ENCODE data around the gene UBC. TPM values are rescaled to one million over a fixed set of nuclear protein-coding genes. Genes with fewer than 3 reads are reported as not detected.

Gene UBC
- polyA plus RNA-seq, 4 donors = 940 to 1,364 (median 1,043) TPM

DNA sequence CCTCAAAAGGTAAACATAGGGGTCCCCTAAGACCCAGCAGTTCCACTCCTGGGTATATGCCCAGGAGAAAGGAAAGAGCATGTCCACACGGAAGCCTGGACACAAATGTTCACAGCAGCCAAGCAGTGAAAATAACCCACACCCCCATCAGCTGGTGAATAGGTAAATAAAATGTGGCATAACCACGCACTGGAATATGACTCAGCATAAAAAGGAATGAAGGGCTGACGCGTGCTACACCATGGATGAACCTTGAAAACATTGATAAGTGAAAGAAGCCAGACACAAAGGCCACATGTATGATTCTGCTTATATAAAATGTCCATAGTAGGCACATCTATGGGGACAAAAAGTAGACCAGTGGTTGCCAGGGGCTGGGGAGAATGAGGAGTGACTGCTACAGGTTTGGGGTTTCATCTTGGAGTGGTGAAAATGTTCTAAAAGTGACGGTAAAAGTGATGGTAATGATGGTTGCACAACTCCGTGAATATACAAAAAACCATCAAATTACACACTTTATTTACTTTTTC is 47.0 kb downstream of the UBC start:
- DNase-seq (ENCODE audit: low read depth in 4 of 4, low spot score in 3 of 4) = no peak

DNA sequence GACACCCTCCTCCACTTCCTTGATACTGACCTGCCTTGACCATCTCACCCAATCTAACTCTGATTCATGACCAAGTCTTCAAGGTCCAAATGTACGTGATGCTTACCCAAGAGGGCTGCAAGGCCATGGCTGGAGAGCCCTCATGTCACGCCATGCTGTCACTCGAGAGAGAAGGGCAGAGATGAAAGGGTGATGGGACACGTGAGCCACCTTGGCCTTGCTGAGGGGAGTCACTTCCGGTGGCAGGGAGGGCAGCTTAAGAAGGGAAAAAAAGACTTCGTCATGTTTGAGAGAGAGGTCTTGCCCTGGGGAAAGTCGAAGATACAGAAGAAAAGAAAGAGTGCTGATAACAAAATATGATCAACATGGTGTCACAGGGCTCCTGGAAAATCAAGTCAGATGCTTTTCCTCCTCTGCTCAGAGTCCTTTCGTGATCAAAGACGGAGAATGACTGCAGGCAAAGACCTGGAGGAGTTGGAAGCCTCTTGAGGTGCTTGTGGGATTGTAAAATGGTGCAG is 47.5 kb downstream of the UBC start:
- DNase-seq (ENCODE audit: low read depth in 4 of 4, low spot score in 3 of 4) = no peak

DNA sequence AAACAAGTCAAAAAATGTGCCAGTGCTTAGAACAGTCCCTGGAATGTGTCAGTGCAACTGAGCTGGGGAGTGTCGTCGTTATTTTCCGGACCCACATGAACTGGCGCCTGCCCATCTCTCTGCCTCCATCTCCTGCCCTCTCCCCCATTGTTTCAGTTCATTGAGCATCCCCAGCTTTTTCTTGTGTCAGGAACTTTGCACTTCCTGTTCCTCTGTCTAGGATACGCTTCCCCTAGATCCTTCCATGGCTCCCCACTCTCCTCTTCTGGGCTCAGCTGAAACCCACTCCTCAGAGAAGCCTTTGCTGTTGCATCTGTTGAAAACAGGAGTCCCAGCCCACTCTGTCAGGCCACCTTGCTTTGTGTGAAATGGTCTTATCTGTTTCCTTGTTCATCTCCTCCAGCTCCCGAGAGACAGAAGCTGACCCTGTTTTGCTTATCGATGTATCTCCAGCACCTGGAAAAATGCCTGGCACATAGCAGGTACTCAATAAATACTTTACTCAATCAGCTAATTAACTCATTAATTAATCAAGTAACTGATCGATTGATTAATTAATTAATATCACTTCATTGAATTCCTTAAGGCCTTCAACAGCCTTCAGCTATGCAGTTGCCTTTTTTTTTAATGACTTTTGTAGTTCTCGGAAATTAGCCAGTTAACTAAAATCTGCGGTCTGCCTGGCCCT is 48.1 kb downstream of the UBC start:
- no peak for DNase-seq (ENCODE audit: low read depth in 4 of 4, low spot score in 3 of 4)

DNA sequence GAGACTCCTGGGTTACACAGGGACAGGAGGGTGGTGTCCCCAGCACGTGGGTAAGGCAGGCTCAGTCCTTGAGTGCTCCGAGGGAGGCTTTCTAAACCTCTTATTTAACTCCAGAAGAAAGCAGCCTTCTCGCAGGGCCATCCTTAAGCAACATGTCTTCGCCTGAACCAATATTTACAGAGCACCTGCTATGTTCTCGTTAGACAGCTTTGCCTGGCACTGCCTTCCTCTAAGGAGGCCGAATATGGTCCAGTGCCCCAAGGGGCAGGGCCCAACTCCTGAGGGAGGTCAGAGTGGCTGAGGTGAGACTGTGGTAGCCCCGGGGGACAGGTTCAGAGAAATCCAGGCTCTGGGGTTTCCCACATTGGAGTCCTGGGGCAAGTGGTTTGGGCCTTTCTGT is 48.7 kb downstream of the UBC start:
- DNase-seq (ENCODE audit: low read depth in 4 of 4, low spot score in 3 of 4) = no peak

DNA sequence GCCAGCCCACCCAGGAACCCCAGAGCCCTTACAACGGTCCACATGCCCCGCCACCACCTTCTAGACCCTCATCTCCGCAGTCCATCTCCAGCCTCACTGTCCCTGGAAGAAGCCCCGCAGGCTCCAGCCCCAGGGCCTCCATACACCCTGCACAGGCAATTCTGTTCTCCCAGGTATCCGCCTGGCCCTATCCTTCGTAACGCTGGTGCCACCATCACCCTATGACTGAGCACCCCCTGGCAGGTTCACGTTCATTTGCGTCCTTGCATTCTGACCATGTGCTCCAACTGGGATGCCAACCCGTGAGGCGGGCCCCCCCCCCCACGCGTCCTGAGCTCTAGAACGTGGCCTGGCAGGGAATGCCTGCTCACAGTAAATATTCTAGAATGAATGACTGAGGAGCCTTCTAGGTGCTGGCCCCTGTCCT is 50.1 kb downstream of the UBC start:
- no peak for DNase-seq (ENCODE audit: low read depth in 4 of 4, low spot score in 3 of 4)

DNA sequence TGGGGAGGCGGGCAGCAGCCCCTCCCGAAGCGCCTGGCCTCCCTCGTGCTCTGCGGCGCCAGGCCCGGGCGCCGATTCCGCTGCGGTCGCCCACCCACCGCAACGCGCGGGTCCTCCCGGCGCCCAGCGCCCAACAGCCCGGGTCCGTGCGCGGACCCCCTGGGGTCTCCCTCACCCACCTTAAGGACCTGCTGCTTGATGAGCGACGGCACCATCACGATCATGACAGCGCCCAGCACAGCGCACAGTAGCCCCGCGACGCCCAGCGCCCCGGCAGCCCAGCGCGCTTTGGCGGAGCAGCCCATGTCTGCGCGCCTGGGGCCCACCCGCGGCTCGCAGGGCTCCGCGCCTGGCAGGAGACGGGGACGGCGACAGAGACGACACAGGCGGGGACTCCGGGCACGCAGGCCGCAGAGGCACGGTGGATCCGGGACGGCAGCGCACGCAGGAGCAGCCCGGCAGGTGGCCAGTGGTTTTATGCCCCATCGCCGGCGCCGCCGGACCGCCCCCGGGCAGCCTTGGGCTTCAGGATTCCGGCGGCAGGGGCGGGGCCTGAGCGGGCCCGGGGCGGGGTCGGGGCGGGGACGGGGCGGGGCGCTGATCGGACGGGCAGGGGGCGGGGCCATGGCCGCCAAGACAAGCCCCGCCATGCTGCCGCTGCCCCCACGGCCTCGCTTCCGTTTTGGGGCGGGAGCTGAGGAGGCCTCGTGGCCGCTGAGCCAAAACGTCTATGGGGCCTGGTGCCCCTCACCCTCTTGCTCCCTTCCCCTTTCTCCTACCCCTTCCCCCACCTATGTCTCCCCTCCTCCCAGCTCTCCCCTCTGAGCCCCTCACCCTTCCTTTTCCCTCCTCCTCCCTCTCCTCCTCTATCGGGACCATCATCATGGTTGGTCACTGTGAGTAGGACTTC is 50.8 kb downstream of the UBC start, which contains the start of gene SCARB1:
SCARB1 (minus strand) TSS at position 449 of the 910 bp plus-strand sequence; CDS start at position 305, 144 bp downstream.
- peak in 1 of 4 donors; percentile 55 for DNase-seq (ENCODE audit: low read depth in 4 of 4, low spot score in 3 of 4)

DNA sequence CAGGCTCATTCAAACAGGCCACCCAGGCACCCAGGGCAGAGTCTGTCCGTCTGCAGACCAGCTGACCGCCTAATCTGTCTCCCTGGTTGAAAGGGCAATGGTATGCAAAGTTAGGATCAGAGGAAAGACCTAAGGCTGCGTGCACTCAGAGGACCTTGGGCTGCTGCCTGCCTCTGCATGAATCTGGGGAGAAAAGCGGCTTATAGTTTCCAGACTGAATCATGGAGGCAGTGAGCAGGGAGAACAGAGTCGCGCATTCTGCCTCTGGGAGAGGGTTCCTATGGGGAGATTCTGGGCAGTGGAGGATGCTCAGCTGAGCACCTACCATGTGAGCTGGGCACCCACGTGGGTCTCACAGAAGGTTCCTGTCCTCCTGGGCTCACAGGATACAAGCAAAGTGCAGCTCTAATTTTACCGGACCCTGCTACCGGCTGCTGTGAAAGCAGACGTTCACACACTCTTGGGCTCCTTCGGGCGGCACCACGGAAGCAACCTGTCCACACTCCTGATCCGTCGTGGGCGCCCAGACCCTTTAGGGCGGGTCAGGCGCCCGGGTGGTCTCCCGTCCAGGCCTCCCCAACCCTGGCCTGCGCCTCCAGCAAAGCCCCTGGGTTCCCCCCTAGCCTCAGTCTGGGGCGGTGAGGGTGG is 51.6 kb downstream of the UBC start:
- no peak for DNase-seq (ENCODE audit: low read depth in 4 of 4, low spot score in 3 of 4)

DNA sequence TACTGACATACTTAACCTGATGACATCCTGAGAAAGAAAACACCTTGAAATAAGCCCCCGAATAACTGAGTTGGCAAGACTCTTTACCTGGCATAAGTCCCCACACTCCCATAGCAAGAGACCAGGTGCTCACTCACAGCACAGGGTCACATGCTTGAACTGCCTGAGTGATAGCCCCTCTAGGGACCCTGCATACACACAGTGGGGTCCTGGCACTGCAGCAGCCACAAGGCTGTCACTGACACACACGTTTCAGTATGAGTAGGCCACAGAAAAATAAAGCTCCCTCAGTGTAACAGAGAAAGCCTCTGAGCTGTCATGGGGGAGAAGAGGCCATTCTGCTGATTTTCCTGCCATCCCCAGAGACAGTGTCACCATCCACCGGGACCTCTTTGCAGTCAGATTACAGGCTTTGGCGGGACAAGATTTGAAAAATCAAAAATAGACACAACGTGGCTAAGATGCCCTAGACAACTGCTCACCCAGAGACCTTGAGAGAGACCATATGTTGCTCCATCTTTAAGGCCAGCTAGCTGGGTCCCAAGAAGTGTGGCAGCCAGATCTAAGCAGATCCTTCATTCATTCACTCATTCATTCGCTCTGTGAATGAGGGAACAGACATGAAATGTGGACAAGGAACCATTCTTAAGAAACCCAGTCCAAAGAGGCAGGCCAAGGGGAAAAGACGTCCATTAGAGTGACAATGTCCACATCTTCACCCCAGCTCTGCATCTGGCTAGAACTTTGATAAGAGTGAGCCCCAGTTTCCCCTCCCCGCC is 52.4 kb downstream of the UBC start:
- DNase-seq (ENCODE audit: low read depth in 4 of 4, low spot score in 3 of 4) = no peak

Other genes with a start within 250 kb of the UBC start
- 10 to 100 TPM; 18.0 to 32.0 (median 22.4) TPM for gene SCARB1, start 50.8 kb downstream of the UBC start, polyA plus RNA-seq (ENCODE audit: insufficient read length in 4 of 4)
- gene DHX37, start 74.5 kb upstream of the UBC start, polyA plus RNA-seq (ENCODE audit: insufficient read length in 4 of 4) = 10 to 100 TPM in 3 of 4 donors, 1 to 10 TPM in 1; 9.0 to 11.7 (median 10.4) TPM
- 10 to 100 TPM in 2 of 4 donors, 1 to 10 TPM in 2; 4.5 to 11.0 (median 10.2) TPM for gene BRI3BP, start 79.0 kb upstream of the UBC start, polyA plus RNA-seq (ENCODE audit: insufficient read length in 4 of 4)
- 10 to 100 TPM; 16.8 to 25.9 (median 22.3) TPM for gene AACS, start 150.8 kb upstream of the UBC start, polyA plus RNA-seq (ENCODE audit: insufficient read length in 4 of 4)

Measured in left renal pelvis (tissue), 4 donors.